HG02973 (cell line): ENCODE measurements around the gene REELD1.

ENCODE experiments used
- ATAC-seq: cut with Tn5 transposase; IDR thresholded peaks from one replicate; pipeline ENCODE4 v1.9.1; 2021; ENCODE audit warnings: moderate library complexity; ENCODE audit not compliant: unreplicated experiment

The REELD1 gene

GRCh38 chr4:146224326-146224966 is 10.1 kb downstream of the REELD1 start:
- no peak for ATAC-seq

- ATAC-seq: no peak
Measured at GRCh38 chr4:146229406-146229805, 15.1 kb downstream of the REELD1 start.

- ATAC-seq: no peak
Measured at GRCh38 chr4:146232131-146232722, 17.9 kb downstream of the REELD1 start.

- no peak for ATAC-seq
Measured at GRCh38 chr4:146235654-146236177, 21.4 kb downstream of the REELD1 start.

GRCh38 chr4:146236216-146236615 is 21.9 kb downstream of the REELD1 start:
- ATAC-seq: no peak

- ATAC-seq: no peak
Measured at GRCh38 chr4:146237092-146237491, 22.8 kb downstream of the REELD1 start.

GRCh38 chr4:146238107-146238506 is 23.8 kb downstream of the REELD1 start:
- no peak for ATAC-seq

- ATAC-seq: peak; percentile 88
Measured at GRCh38 chr4:146243141-146243882, 29.0 kb downstream of the REELD1 start.

- no peak for ATAC-seq
Measured at GRCh38 chr4:146243883-146244277, 29.5 kb downstream of the REELD1 start.

GRCh38 chr4:146244496-146244895 is 30.2 kb downstream of the REELD1 start:
- ATAC-seq: no peak

GRCh38 chr4:146245246-146245645 is 30.9 kb downstream of the REELD1 start:
- ATAC-seq: no peak

GRCh38 chr4:146245850-146246249 is 31.5 kb downstream of the REELD1 start:
- ATAC-seq: no peak

- no peak for ATAC-seq
Measured at GRCh38 chr4:146246381-146246780, 32.0 kb downstream of the REELD1 start.

- ATAC-seq: no peak
Measured at GRCh38 chr4:146247356-146247755, 33.0 kb downstream of the REELD1 start.

GRCh38 chr4:146252969-146253611 is 38.8 kb downstream of the REELD1 start:
- ATAC-seq: no peak

GRCh38 chr4:146255463-146255862 is 41.1 kb downstream of the REELD1 start:
- no peak for ATAC-seq

- ATAC-seq: no peak
Measured at GRCh38 chr4:146255874-146256273, 41.5 kb downstream of the REELD1 start.

GRCh38 chr4:146256328-146256727 is 42.0 kb downstream of the REELD1 start:
- ATAC-seq: no peak

- ATAC-seq: no peak
Measured at GRCh38 chr4:146257511-146257910, 43.2 kb downstream of the REELD1 start.

- ATAC-seq: no peak
Measured at GRCh38 chr4:146260521-146260920, 46.2 kb downstream of the REELD1 start.

- ATAC-seq: no peak
Measured at GRCh38 chr4:146261041-146261440, 46.7 kb downstream of the REELD1 start.
